KMS-11 (cell line): ENCODE data around the gene C13orf46.

Source experiments
- H2AFZ ChIP-seq: fragments of 200-600 bp; sonication (generic); 2 replicates; pipeline ENCODE4 v1.6.1; 2016; ENCODE audit warnings: antibody characterized with exemption, mixed run types, low read depth
- H3K27ac ChIP-seq: fragments of 200-600 bp; sonication (generic); 2 replicates; pipeline ENCODE4 v1.6.1; 2016; ENCODE audit warnings: mild to moderate bottlenecking, mixed run types
- H3K27me3 ChIP-seq: fragments of 200-600 bp; sonication (generic); 2 replicates; pipeline ENCODE4 v1.6.1; 2017; ENCODE audit warnings: mild to moderate bottlenecking, low read depth, mixed run types, moderate library complexity; ENCODE audit not compliant: insufficient read depth
- H3K36me3 ChIP-seq: fragments of 200-600 bp; sonication (generic); 2 replicates; pipeline ENCODE4 v1.6.1; 2017; ENCODE audit warnings: mild to moderate bottlenecking, mixed run types; ENCODE audit not compliant: insufficient read depth
- H3K4me1 ChIP-seq: fragments of 200-600 bp; sonication (generic); 2 replicates; pipeline ENCODE4 v1.6.1; 2016; ENCODE audit warnings: mild to moderate bottlenecking, low read depth, mixed run types; ENCODE audit not compliant: poor library complexity, severe bottlenecking
- H3K4me2 ChIP-seq: fragments of 200-600 bp; sonication (generic); 2 replicates; pipeline ENCODE4 v1.7.0; 2016; ENCODE audit warnings: mild to moderate bottlenecking, mixed run types
- H3K4me3 ChIP-seq: fragments of 200-600 bp; sonication (generic); IDR thresholded peaks from 2 replicates; pipeline ENCODE4 v1.6.1; 2017; ENCODE audit warnings: low read depth, low read length, mixed read lengths; ENCODE audit not compliant: insufficient read depth
- H3K79me2 ChIP-seq: fragments of 200-600 bp; sonication (generic); 2 replicates; pipeline ENCODE4 v1.6.1; 2016; ENCODE audit warnings: low read depth, mixed run types; ENCODE audit not compliant: insufficient read depth
- H3K9ac ChIP-seq: fragments of 200-600 bp; sonication (generic); 2 replicates; pipeline ENCODE4 v1.6.1; 2016; ENCODE audit warnings: mild to moderate bottlenecking, mixed run types
- H4K20me1 ChIP-seq: fragments of 200-600 bp; sonication (generic); 2 replicates; pipeline ENCODE4 v1.6.1; 2016; ENCODE audit warnings: mild to moderate bottlenecking, mixed run types; ENCODE audit not compliant: insufficient read depth
- CTCF ChIP-seq: fragments of 200-600 bp; sonication (generic); conservative IDR thresholded peaks from 2 replicates; pipeline ENCODE4 v1.6.1; 2017; ENCODE audit warnings: low read depth, mild to moderate bottlenecking, antibody characterized with exemption, low read length, moderate library complexity, mixed read lengths

The C13orf46 gene

GRCh38 chr13:113962975-113963374 is 10.9 kb downstream of the C13orf46 start:
- Histone ChIP-seq H3K27me3 (no peaks in the 10 kb centered on the region), H3K4me1 (no peaks in the 10 kb centered on the region), H3K4me2 (no peak overlapping the region), H3K36me3 (no peaks in the 10 kb centered on the region), H2AFZ (no peak overlapping the region), H3K4me3 (no peak overlapping the region), H3K9ac (no peak overlapping the region), H3K27ac (no peak overlapping the region), H3K79me2 (no peaks in the 10 kb centered on the region), H4K20me1 (no peaks in the 10 kb centered on the region)
- TF ChIP-seq CTCF: no peak

- Histone ChIP-seq H3K9ac (no peak overlapping the region), H4K20me1 (no peaks in the 10 kb centered on the region), H3K27me3 (no peaks in the 10 kb centered on the region), H3K4me1 (no peaks in the 10 kb centered on the region), H3K36me3 (no peaks in the 10 kb centered on the region), H3K4me3 (no peak overlapping the region), H3K79me2 (no peaks in the 10 kb centered on the region), H2AFZ (no peak overlapping the region), H3K27ac (no peak overlapping the region), H3K4me2 (no peak overlapping the region)
- no peak for TF ChIP-seq CTCF
Measured at GRCh38 chr13:113962386-113962785, 11.5 kb downstream of the C13orf46 start.

- H3K4me3 ChIP-seq: no peak overlapping the region
- H3K4me1 ChIP-seq: no peaks in the 10 kb centered on the region
- H3K79me2 ChIP-seq: no peaks in the 10 kb centered on the region
- no peaks in the 10 kb centered on the region for H3K27me3 ChIP-seq
- no peak overlapping the region for H2AFZ ChIP-seq
- H3K36me3 ChIP-seq: no peaks in the 10 kb centered on the region
- no peaks in the 10 kb centered on the region for H4K20me1 ChIP-seq
- no peak overlapping the region for H3K4me2 ChIP-seq
- no peak overlapping the region for H3K9ac ChIP-seq
- no peak overlapping the region for H3K27ac ChIP-seq
- no peak for TF ChIP-seq CTCF
Measured at GRCh38 chr13:113960276-113960948, 13.5 kb downstream of the C13orf46 start.

- H3K9ac ChIP-seq: no peak overlapping the region
Measured at GRCh38 chr13:113959198-113959597, 14.7 kb downstream of the C13orf46 start.

More at GRCh38 chr13:113959198-113959597, 14.7 kb downstream of the C13orf46 start:
- H2AFZ ChIP-seq: no peak overlapping the region
- H3K27me3 ChIP-seq: no peaks in the 10 kb centered on the region
- no peak overlapping the region for H3K4me3 ChIP-seq
- H3K27ac ChIP-seq: no peak overlapping the region
- H3K4me1 ChIP-seq: no peaks in the 10 kb centered on the region
- H3K36me3 ChIP-seq: no peaks in the 10 kb centered on the region
- no peaks in the 10 kb centered on the region for H4K20me1 ChIP-seq
- no peaks in the 10 kb centered on the region for H3K79me2 ChIP-seq
- H3K4me2 ChIP-seq: no peak overlapping the region
- no peak for TF ChIP-seq CTCF
